Colonic mucosa (tissue), 4 donors: ENCODE results near the gene SUPV3L1. TPM values are rescaled to one million over a fixed set of nuclear protein-coding genes. Genes with fewer than 3 reads are reported as not detected.

ENCODE experiments used
- DNase-seq: peaks from one replicate; pipeline ENCODE4 v3.0.0-alpha.2; 2020
- H3K27ac ChIP-seq: fragments of 200-600 bp; one replicate; pipeline ENCODE4 v1.8.0; 2021
- H3K27me3 ChIP-seq: fragments of 200-600 bp; one replicate; pipeline ENCODE4 v1.8.0; 2021
- H3K36me3 ChIP-seq: fragments of 200-600 bp; one replicate; pipeline ENCODE4 v1.8.0; 2021
- H3K4me1 ChIP-seq: fragments of 200-600 bp; one replicate; pipeline ENCODE4 v1.8.0; 2021; ENCODE audit warnings: mild to moderate bottlenecking
- H3K4me3 ChIP-seq: fragments of 200-600 bp; one replicate; pipeline ENCODE4 v1.8.0; 2021
- H3K9ac ChIP-seq, 2 donors: one replicate each; pipeline ENCODE4 v1.7.0; 2013; ENCODE audit warnings: control low read depth in 2 of 2, low read depth in 2 of 2, low read length in 2 of 2
- H3K9me3 ChIP-seq: fragments of 200-600 bp; one replicate; pipeline ENCODE4 v1.8.0; 2021
- CTCF ChIP-seq: fragments of 200-600 bp; IDR thresholded peaks from one replicate; pipeline ENCODE4 v1.8.0; 2022; ENCODE audit warnings: antibody characterized with exemption, mild to moderate bottlenecking
- intact Hi-C: fragments of 100-400 bp; cut with DNase I; formaldehyde crosslinking; loops from one replicate; pipeline ENCODE4 v1.14.1; 2022
- total RNA-seq, 2 donors: library from RNA; stranded (reverse); fragmentation: NEBNext Ultra II Directional in 1 of 2; extraction: Animal tissue kit (Norgen Biotek cat#: 25700) in 1 of 2; gene quantifications; one replicate each; pipeline ENCODE4 v1.2.1, GENCODE V29; 2021
- donor health status: healthy.
- donor health status: DM: no; HTN: no; CAD: no.
- donor health status: DM: no; HTN: no; CAD: no.

Gene SUPV3L1
- total RNA-seq, 2 donors from 2014 or later: 26.8 to 35.3 TPM

DNA sequence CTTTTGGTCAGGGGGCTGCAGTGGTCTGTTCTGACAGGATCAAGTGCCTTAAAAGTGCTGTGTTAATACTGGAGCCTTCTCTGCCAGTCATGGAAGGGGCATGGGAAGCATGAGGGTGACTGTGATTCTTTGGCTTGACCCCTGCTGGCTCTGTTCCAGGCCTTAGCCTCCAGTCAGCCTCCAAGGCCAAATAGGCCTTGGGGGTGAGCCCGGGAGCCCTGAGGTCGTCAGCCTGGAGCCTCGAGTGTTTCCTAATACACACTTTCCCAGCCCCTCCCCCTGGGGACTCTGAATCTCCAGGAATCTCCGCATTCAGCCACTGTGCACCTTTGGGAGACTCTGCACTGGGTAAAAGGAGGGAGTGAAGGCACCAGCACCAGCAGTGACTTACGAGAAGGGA, 50.1 kb downstream of the SUPV3L1 start:
- no peaks in the 10 kb centered on the region for H3K27me3 ChIP-seq
- no peaks in the 10 kb centered on the region for H3K9me3 ChIP-seq
- no peak for TF ChIP-seq CTCF
- no peak for DNase-seq
- peaks cover 15% of the 10 kb centered on the region for H3K4me1 ChIP-seq
- H3K9ac ChIP-seq: no peak overlapping the region
- H3K27ac ChIP-seq: peak overlapping the region; percentile 77
- H3K36me3 ChIP-seq: no peaks in the 10 kb centered on the region
- intact Hi-C loops: loop anchor here (10.0 kb wide), 3 partner anchors 85 to 405 kb away; partner anchors contain the start of gene FAM241B
- H3K4me3 ChIP-seq: no peak overlapping the region

- Histone ChIP-seq H3K9me3 (no peaks in the 10 kb centered on the region), H3K27ac (no peak overlapping the region), H3K4me1 (peaks cover 15% of the 10 kb centered on the region), H3K27me3 (no peaks in the 10 kb centered on the region), H3K4me3 (no peak overlapping the region), H3K36me3 (no peaks in the 10 kb centered on the region), H3K9ac (no peak overlapping the region)
- DNase-seq: no peak
- TF ChIP-seq CTCF: no peak
- intact Hi-C loops: loop anchor here (10.0 kb wide), 3 partner anchors 83 to 403 kb away; partner anchors contain the start of gene FAM241B
Measured at GRCh38 chr10:69232252-69232651, 52.2 kb downstream of the SUPV3L1 start.

- intact Hi-C loops: loop anchor here (10.0 kb wide), 3 partner anchors 82 to 402 kb away; partner anchors contain the start of gene FAM241B
- peak overlapping the region; percentile 67 for H3K27ac ChIP-seq
Measured at GRCh38 chr10:69232736-69233480, 52.9 kb downstream of the SUPV3L1 start.

DNA sequence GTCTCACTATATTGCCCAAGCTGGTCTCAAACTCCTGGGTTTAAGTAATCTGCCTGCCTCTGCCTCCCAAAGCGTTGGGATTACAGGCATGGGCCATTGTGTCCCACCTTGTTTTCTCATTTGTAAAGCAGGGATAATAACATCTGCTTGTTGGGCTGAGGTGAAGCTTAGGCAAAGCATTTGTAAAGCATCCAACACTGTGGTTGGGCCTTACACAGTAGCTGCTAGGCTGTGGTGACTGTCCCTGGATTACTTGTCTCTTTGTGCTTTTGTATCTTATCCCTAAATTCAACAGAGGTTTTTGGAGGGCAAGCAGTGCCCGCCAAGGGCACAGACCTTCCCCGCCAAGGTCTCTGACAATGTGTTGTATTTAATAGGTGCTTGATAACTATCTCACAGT, 54.4 kb downstream of the SUPV3L1 start:
- Histone ChIP-seq H3K27ac (no peak overlapping the region), H3K9me3 (no peaks in the 10 kb centered on the region), H3K36me3 (no peaks in the 10 kb centered on the region), H3K4me1 (peaks cover 8% of the 10 kb centered on the region), H3K9ac (no peak overlapping the region), H3K27me3 (no peaks in the 10 kb centered on the region), H3K4me3 (no peak overlapping the region)
- DNase-seq: no peak
- TF ChIP-seq CTCF: no peak
- intact Hi-C loops: loop anchor here (10.0 kb wide), 3 partner anchors 80 to 400 kb away; partner anchors contain the start of gene FAM241B

More at GRCh38 chr10:69232736-69233480, 52.9 kb downstream of the SUPV3L1 start:
- Histone ChIP-seq H3K9me3 (no peaks in the 10 kb centered on the region), H3K9ac (peak overlapping the region in 1 of 2 donors; percentile 67), H3K4me1 (peaks cover 15% of the 10 kb centered on the region), H3K27me3 (no peaks in the 10 kb centered on the region), H3K4me3 (peak overlapping the region; percentile 3), H3K36me3 (no peaks in the 10 kb centered on the region)
- peak; percentile 76 for DNase-seq
- TF ChIP-seq CTCF: no peak

DNA sequence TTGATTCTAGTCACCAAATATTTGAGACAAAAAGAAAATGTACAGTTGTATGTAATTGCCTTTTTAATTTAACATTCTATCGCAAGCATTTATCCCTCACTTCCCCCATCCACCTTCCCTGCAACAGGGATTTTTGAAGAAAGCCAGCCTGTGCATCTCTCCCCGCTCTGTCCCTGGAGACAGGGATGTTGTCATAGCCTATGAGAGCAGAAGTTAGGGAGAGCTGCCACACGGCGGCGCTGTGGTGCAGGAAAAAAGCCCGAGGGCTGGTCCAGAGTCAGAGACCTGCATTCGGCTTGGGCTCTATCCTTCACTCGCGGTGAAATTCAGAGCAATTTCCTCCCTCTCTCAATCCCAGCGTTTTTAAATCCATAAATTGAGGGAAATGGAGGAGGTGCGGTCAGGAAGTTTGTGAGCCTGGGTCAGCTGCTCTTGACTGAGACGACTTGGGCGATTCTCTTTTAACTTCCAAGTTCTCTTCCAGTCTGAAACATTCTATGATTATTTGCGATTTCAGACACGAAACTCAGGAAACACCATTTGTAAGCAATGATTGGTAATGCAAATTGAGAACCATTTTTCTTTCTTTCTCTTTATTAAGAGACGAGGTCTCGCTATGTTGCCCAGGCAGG, 57.6 kb downstream of the SUPV3L1 start:
- intact Hi-C loops: loop anchor here (2.0 to 10.0 kb wide), 4 partner anchors 77 to 397 kb away; partner anchors contain the start of gene FAM241B
- H3K4me3 ChIP-seq: no peak overlapping the region
- no peak overlapping the region for H3K27ac ChIP-seq
- no peaks in the 10 kb centered on the region for H3K27me3 ChIP-seq
- no peaks in the 10 kb centered on the region for H3K4me1 ChIP-seq
- TF ChIP-seq CTCF: peak; percentile 93
- H3K9ac ChIP-seq: no peak overlapping the region
- DNase-seq: peak; percentile 90
- no peaks in the 10 kb centered on the region for H3K36me3 ChIP-seq
- H3K9me3 ChIP-seq: no peaks in the 10 kb centered on the region
